ENCODE data around the gene PSMB8. TPM values are rescaled to one million over a fixed set of nuclear protein-coding genes. Genes with fewer than 3 reads are reported as not detected.
A peak's percentile ranks its signal among the peaks of the same experiment; 100 is the strongest.

Gene PSMB8
- total and polyA plus RNA-seq, 2 of the 4 experiments (the other 2 are of a cell fraction): 31.6 to 33.3 TPM

- TF ChIP-seq CTCF (conservative IDR thresholded peaks at IDR 0.05; ENCODE audit: low read depth, low read length): peak; percentile 98
Measured at GRCh38 chr6:32838114-32838958, 5.5 kb downstream of the PSMB8 start, which contains the start of gene TAP2 (continued).

All from IMR-90 (cell line).